Suprapubic skin (tissue), 3 donors: Measurements from ENCODE around the gene GRID1.

Source experiments
- CTCF ChIP-seq, 2 donors: fragments of 200-600 bp in 1 of 2; fragments of 450-650 bp in 1 of 2; sonication (generic) in 1 of 2; IDR thresholded peaks; one replicate each; pipeline ENCODE4 v1.5.1; 2016 to 2019; ENCODE audit warnings: antibody characterized with exemption in 2 of 2, mild to moderate bottlenecking in 1 of 2, moderate library complexity in 1 of 2
- POLR2AphosphoS5 ChIP-seq, 3 donors: sonication (generic); formaldehyde crosslinking; IDR thresholded peaks; one replicate each; pipeline ENCODE4 v1.6.1; 2017; ENCODE audit warnings: antibody characterized with exemption in 3 of 3

GRCh38 chr10:86349474-86349873 lies 17.1 kb downstream of the GRID1 start:
- TF ChIP-seq POLR2AphosphoS5 (IDR thresholded peaks at IDR 0.05), result no peak
- no peak for TF ChIP-seq CTCF (IDR thresholded peaks at IDR 0.05)
